HG03095 (cell line): Measurements from ENCODE around the gene POLE2.
"Not testable (repeated sequence)": the region's sequence is repeated elsewhere in the genome, so short reads cannot be mapped to it uniquely, and the experiment has no call there.

Source experiments
- ATAC-seq: cut with Tn5 transposase; IDR thresholded peaks from one replicate; pipeline ENCODE4 v1.9.1; 2021; ENCODE audit warnings: moderate library complexity; ENCODE audit not compliant: unreplicated experiment

Gene POLE2

GRCh38 chr14:49670475-49670874, 17.5 kb downstream of the POLE2 start:
- ATAC-seq: no peak

- no peak for ATAC-seq
Observed at GRCh38 chr14:49659526-49660455, 28.2 kb downstream of the POLE2 start.

GRCh38 chr14:49657500-49657899, 30.5 kb downstream of the POLE2 start:
- not testable (repeated sequence) for ATAC-seq

GRCh38 chr14:49654511-49654910, 33.5 kb downstream of the POLE2 start:
- ATAC-seq: no peak

- ATAC-seq: no peak
Observed at GRCh38 chr14:49653508-49653907, 34.5 kb downstream of the POLE2 start.

- no peak for ATAC-seq
Observed at GRCh38 chr14:49642163-49642562, 45.9 kb downstream of the POLE2 start.

GRCh38 chr14:49641697-49642129, 46.3 kb downstream of the POLE2 start:
- ATAC-seq: no peak

GRCh38 chr14:49640540-49641417, 47.2 kb downstream of the POLE2 start:
- no peak for ATAC-seq

GRCh38 chr14:49637534-49638078, 50.4 kb downstream of the POLE2 start:
- ATAC-seq: no peak

- no peak for ATAC-seq
Observed at GRCh38 chr14:49636866-49637265, 51.1 kb downstream of the POLE2 start.

GRCh38 chr14:49634547-49635334, 53.3 kb downstream of the POLE2 start, which contains the start of gene DNAAF2:
TSS of gene DNAAF2 (minus strand) at chr14:49635244. CDS start at chr14:49635149, 95 bp downstream.
- peak; percentile 23 for ATAC-seq

- peak; percentile 77 for ATAC-seq
Observed at GRCh38 chr14:49633640-49634546, 54.1 kb downstream of the POLE2 start.

GRCh38 chr14:49623941-49624839, 63.8 kb downstream of the POLE2 start:
- no peak for ATAC-seq

GRCh38 chr14:49623387-49623786, 64.6 kb downstream of the POLE2 start:
- ATAC-seq: no peak

GRCh38 chr14:49622022-49622607, 65.9 kb downstream of the POLE2 start:
- no peak for ATAC-seq

- ATAC-seq: peak; percentile 24
Observed at GRCh38 chr14:49621114-49621881, 66.7 kb downstream of the POLE2 start.
